GM21515 (cell line): ENCODE measurements around the gene FMNL3.
"Not testable (repeated sequence)": the region's sequence is repeated elsewhere in the genome, so short reads cannot be mapped to it uniquely, and the experiment has no call there.

ENCODE experiments used
- ATAC-seq: cut with Tn5 transposase; IDR thresholded peaks from one replicate; pipeline ENCODE4 v1.9.1; 2021; ENCODE audit not compliant: unreplicated experiment

FMNL3 gene

DNA sequence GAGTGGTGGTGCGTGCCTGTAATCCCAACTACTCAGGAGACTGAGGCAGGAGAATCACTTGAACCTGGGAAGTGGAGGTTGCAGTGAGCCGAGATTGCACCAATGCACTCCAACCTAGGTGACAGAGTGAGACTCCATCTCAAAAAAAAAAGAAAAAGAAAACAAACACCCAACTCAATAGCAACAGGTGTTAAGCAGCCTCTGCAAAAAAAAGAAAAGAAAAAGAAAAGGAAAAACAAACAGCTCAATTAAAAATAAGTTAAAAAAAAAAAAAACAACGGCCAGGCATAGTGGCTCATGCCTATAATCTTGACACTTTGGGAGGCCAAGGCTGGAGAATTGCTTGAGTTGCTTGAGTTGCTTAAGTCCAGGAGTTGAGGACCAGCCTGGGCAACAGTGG lies 10.6 kb upstream of the FMNL3 start:
- not testable (repeated sequence) for ATAC-seq

DNA sequence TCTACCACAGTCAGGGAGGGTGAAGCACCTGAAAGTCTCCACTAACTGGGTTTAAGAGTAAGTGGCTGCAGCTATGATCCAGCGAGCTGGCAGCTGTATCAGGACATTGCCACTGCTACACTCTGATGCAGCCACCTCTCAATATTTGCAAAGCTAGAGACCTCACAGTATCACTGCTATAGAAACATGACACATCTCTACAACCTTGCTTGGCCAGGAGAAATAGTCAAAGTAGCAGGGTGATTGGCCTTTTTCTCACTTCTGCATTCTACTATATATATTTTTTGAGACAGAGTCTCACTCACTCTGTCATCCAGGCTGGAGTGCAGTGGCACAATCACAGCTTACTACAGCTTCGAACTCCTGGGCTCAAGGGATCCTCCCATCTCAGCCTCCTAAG lies 9.3 kb upstream of the FMNL3 start:
- peak; percentile 66 for ATAC-seq

DNA sequence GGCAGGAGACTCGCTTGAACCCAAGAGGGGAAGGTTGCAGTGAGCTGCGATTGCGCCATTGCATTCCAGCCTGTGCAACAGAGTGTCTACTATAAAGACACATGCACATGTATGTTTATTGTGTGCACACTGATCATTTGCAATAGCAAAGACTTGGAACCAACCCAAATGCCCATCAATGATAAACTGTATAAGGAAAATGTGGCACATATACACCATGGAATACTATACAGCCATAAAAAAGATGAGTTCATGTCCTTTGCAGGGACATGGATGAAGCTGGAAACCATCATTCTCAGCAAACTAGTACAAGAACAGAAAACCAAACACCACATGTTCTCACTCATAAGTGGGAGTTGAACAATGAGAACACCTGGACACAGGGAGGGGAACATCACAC lies 6.7 kb upstream of the FMNL3 start:
- not testable (repeated sequence) for ATAC-seq

DNA sequence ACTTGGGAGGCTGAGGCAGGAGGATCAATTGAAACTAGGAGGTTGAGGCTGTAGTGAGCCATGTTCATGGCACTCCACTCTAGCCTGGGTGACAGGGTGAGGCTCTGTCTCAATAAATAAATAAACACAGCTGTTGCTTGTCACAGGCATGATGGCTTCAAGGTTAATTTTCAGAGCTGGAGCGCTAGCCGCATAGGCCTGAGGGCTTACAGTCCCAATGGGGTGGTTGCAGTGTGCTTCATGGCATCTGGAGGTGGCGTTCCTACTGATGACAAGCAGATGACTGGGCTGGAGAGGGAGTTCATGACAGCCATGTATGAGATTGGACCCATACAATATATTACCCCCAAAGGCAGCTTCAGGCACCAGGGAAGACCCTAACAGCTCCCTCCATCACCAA lies 1.6 kb upstream of the FMNL3 start:
- no peak for ATAC-seq

DNA sequence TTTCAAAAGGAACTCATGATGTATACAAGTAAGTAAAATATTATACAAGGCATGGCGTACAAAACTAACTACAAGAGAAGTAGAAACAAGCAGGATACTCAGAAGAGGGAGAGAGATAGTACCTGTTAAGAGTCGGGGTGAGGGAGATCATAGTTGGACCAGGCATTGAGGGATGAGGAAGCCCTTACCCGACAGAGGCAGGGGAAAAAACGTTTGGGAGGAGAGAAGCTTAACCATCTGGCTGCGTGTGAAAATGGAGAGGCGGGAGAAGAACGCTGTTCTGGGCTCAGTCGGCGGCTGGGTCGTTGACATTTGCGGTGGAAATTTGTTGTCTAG lies 575 bp upstream of the FMNL3 start:
- ATAC-seq: no peak

DNA sequence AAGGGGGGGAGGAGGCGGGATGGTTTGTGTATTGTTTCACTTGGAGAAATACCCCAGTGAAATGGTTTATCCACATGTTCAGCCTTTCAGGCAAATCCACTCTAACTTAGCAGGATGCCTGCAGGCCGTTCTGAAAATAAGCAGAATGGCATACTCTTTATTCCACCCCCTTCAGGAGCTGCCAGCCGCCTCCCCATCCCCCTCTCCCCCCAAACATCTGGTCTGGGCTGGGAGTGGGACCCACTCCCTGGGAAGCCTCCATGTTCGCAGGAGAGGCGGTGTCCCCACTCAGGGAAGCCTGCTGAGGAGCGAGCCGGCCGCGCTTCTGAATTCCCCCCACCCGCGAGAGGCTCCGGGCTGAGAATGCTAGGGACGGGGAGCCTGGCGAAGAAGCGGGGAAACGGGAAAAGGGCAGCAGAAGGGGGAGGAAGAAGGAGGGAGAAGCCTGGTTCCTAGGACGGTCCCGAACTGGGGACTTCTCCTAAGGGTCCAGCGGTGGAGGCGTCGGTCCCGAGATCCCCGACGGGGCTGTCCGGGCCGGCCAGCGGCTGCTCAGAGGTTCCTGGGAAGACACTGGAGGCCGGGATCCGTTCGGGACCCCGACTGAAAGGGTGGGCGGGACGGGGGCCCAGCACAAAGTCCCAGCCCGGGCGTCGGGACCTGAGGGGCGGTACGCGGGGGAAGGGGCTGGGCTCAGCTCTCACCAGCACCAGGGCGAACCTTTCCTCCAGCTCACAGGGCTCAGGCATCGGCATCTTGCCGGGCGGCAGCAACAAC lies 666 bp downstream of the FMNL3 start:
- peak; percentile 17 for ATAC-seq

DNA sequence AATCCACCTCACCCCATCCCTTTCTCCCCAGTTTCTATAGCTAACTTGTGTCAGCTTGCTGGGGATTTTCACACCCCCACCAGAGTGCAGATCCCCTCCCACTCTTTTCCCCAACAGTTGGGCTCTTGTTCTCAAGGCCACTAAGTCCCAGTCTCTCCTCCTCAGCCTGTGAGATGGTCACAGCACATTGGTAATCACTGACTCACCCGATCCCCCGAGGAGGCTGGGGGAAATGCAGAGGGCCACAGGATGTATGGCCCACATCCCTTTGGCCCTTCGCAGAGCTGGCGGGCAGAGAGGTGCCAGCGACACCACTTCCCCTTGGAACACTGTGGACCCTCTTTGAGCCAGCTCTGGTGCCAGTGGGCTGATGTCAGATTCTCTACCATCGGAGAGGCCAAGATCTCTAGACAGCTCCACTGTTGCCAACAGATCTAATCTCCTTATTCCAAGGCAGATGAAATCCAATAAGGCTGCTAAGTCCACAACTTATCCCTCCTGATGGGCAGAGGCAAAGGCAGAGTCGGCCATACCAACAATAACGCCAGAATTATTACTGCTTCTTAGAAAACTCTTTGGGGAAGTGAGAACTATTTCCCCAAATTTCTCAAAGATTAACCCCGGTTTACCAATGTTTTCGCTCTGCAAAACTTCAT lies 1.6 kb downstream of the FMNL3 start:
- no peak for ATAC-seq

DNA sequence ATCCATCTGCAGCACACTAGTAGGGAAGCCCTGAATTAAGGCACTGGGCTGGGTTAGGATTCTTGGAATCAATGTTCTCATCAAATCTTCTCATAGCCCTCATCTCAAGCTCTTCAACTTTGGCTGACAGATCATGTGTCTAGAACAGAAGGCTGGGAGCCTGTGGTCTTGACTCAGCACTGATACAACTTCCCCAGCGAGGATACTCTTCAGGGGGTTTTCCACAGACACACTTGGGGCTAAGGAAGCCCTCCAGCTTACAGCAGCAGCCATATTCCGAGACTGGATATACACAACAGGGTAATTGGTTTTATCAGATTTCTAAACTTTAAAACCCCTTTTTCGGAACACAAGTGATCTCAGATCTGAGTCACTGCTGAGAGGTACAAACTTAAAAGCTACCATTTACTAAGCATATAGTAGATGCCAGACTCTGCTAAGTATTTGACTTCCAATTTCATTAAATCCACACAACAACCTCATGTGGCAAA lies 3.5 kb downstream of the FMNL3 start:
- ATAC-seq: no peak

DNA sequence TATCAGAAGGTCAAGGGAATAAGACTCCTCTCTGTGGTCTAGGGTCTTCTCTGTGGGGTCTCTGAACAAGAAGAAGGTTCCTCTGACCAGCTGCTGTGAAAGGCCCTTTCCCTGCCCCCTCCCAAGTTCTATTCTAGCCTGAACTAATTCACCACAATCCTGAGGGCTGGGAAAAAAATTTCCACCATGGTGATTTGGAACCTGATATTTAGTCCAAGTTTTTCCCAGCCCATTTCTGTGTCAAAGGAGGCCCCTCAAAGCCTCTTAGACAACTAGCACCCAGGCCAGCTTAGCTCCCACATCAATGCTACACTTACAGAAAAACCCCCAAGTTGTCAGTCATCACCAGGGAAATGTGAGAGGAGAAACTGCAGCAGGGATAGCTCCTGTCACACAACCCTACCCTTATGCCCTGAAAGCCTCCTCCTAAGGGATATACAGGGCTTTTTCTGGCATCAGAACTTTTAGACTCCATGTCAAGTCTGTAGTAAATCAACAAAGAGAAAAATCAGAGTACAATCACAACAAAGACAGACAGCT lies 4.5 kb downstream of the FMNL3 start:
- no peak for ATAC-seq

DNA sequence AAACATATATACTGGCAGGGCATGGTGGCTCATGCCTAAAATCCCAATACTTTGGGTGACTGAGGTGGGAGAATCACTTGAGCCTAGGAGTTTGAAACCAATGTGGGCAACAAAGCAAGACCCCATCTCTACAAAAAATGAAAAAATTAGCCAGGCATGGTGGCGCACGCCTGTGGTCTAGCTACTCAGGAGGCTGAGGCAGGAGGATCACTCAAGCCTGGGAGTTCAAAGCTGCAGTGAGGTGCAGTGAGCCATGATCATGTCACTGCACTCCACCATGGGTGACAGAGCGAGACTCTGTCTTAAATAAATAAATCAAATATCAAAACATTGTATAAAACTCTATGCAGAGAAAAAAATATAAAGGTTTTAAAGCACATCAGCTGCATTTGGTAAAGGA lies 5.2 kb downstream of the FMNL3 start:
- ATAC-seq: no peak

DNA sequence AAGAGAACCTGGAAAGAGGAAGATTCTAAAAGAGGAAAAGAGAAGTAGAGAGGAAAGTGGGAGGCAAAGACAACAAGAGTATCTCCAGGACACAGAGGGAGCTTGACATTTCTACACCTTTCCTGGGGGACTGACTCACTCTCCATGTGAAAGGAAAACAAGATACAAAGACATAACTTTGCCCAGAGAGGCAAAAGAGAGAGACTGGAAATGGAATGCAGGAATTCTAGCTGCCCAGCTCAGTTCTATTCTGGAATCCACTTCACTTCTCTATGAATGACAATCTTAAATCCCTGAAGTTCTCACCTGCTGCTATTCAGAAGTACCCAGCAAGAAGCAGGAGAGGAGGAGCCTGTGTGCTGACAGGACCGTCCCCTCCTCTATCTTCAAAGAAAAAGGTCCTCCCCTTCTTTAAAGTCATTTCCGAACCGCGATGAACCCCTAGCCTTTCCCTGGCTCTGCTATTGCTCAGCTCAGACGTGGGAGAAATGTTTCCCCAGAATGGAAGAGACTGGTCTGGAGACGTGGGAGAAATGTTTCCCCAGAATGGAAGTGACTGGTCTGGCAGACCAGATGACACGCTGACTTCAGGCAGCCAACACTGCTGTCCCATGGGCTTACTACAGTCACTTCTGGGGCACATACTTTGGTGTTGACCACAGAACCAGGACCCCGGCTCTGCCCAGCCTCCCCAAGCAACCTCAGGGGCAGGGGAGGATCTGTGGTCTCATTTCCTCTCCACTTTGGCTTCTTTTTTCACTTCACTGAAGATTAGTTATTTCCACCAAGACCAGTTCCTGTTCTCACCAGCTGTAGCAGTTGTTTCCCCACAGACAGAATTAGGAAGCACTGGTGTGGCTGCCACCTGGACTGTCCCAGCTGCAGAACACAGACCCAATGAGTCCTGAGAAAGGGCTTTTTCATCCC lies 8.3 kb downstream of the FMNL3 start:
- ATAC-seq: peak; percentile 69

DNA sequence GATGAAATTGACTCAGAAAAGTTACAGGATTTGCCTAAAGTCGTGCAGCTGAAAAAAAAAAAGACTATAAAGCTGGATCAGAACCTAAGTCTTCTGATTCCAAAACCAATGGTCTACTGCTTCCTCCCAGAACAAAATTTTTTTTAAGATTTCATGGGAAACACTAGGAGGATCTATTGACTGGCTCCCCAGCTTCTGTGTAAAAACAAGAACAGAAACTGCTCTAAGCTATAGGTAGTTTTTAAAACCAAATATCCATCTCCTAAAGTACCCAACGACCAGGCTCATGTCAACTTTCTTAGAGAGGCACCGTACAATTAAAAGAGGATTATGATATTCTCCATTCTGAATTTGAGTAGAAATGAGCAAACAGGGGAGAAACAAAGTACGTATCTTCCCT lies 9.4 kb downstream of the FMNL3 start:
- ATAC-seq: no peak

DNA sequence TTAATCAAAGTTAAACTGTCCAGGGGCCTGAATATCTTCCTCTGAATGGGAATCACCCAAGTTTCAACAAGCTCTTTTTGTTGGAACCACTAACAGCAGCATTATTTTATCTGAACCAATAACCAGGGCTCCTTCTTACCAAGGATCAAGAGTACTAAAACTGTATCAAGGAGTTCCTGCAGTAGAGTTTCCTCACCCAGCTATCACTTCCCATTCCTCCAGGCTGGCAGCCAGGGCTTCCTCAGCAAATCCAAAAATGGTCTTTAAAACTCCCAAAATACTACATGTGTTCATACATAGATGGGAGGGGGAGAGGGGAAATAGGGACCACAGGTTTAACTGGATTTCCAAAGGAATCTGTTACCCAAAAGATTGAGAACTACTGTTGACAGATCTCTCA lies 10.5 kb downstream of the FMNL3 start:
- ATAC-seq: no peak

DNA sequence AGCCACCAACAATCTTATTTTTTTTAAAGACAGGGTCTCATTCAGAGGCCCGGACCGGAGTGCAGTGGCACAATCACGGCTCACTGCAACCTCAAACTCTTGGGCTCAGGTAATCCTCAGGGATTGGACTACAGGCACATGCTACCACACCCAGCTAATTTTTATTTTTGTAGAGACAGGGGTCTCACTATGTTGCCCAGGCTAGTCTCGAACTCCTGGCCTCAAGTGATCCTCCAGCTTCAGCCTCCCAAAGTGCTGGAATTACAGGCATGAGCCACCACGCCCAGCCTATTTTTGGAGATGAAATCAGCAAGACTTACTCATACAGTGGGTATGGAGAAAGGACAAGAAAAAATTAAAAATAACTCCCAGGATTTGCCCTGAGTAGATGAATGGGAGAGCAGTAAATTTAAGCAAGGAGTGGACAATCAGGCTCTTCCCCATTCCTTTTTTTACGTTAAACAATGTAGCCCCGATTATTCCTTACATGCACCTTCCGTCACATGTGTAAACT lies 13.2 kb downstream of the FMNL3 start:
- no peak for ATAC-seq

DNA sequence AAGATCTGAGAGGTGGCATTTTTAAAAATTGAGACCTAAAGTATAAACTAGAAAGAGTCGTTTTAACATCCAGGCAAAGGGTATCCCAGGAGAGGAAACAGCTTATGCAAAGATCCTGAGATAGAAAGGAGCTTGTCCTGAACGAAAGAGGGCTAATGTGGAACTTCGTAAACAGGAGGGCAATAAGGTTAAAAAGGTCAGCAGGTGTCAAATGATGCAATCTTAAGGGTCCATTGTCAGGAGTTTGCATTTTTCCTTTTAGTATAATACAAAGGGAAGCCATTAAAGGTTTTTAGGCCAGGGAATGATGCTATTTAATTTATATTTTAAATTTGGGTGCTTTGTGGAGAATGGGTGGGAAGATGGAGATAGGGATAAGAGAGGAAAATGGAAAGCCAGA lies 14.4 kb downstream of the FMNL3 start:
- ATAC-seq: no peak

DNA sequence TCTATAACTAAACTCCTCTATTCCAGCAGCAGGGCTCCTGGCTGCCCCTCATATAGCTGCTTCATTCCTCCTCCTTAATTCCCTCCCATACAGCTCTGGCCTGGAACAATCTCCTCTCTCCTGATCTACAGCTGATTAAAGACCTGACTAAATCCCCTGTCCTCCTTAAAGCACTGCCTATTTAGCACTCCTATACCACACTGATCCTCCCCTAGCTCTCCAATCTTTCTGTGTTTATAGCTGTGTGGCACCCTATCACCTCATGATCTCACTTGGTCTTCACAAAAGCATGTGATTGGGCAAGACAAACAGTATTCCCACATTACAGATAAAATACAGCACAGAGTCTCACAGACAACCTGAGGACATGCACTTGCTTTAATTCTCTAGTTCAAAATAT lies 17.4 kb downstream of the FMNL3 start:
- ATAC-seq: no peak

DNA sequence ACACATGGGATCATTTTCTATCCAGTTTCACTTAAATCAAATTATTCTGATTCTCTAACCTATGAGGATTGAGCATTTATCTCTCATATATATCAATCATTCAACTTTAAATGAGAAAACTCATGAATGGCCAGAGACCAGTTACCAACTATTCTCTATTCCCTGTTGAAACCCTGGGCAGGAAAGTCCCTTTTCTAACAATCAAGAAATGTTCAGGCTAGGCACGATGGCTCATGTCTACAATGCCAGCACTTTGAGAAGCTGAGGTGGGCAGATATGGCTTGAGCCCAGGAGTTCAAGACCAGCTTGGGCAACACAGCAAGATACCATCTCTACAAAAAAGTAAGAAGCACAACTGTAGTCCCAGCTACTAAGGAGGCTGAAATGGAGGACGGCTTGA lies 18.0 kb downstream of the FMNL3 start:
- ATAC-seq: no peak

DNA sequence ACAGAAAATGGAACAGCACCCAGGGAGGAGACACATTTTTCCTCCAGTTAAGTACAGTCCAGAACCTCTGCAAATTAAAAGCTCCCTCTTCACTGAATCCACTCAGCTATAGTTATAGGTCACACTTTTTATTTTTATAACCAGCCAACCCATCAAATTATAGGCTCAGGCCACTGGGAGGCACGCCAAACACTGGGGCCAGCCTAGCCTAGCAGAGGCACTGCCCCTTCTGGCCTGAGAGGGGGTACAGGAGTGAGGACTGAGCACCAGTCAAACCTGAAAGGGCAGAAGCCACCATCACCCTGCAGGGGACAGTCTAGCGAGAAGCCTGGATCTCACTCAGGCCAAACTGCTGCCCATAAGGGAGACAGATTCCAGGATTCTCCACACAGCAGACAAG lies 19.3 kb downstream of the FMNL3 start:
- no peak for ATAC-seq

DNA sequence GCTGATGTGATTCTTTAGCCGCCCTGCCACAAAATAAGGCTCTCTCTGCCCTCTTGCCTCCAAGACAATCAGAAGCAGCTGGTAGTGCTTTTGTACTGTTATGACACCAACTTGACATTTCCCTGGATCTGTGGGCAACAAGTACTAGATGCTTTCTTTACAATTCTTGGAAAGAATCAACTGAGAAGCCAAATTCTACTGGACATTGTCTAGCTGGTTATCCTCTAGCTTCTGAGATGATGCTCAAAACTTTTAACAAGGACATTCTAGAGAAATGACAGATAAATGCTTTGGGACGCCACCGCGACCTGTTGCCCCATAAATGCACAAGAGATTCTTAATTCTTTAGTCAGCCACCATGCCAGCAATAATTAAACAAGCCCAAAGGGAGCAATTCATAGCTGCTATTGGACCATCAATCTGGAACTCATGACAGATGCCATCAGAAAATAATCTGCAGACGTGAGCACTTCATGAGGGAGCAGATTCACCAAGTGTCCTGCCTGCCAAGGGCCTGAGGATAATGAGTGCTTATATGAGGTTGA lies 22.8 kb downstream of the FMNL3 start:
- ATAC-seq: no peak

DNA sequence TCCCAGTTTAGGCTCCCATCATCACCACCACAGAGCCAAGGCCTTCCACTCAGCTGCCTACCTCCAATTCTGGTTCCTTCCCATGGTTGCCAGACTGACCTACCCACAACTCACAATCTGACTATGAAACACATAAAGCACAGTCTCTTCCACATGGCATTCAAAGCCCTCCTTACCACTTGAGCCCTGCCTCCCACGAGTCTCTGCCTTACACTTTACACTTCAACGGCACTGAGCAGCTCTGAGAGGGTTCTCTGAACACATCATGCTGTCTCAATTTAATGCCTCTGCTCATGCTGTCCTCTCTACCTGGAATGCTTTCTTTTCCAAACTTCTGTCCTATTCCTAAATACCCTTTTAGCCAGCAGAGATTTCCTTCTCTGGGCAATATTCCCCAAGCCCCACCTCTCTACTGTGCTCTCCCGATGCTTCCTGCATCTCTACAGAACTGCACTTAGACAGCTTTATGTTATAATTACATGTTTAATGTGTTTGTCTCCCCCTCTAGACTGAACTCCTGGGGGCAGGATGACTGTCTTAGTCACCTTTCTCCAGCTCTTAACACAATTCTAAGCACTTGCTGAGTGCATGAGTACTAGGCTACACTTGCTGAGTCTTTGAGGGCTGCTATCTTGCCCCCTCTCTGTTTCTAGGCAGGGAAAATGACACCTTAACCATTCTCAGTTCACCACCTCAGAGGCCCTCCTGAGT lies 23.5 kb downstream of the FMNL3 start:
- ATAC-seq: no peak
